H1 (cell line): Measurements from ENCODE around the gene RETREG1. TPM values are rescaled to one million over a fixed set of nuclear protein-coding genes. Genes with fewer than 3 reads are reported as not detected.

Experiments
- CTCF ChIA-PET: fragments of 300-600 bp; sonication (Branson Sonifier 250); formaldehyde crosslinking; loops from one replicate; lab custom pipeline; 2021; ENCODE audit not compliant: partially characterized antibody; lab: Charles Lee
- POLR2A ChIA-PET: fragments of 300-600 bp; sonication (Branson Sonifier 250); formaldehyde crosslinking; loops from one replicate; lab custom pipeline; 2021; ENCODE audit warnings: inconsistent platforms; ENCODE audit not compliant: partially characterized antibody; lab: Charles Lee
- DNase-seq, 2 experiments: peaks; one replicate each; pipeline versions ENCODE4 v3.0.0 to v3.0.0-alpha.2; 2010 to 2022; ENCODE audit warnings: low spot score in 2 of 2, low read depth in 1 of 2, mixed read lengths in 1 of 2
- FAIRE-seq: peaks from 2 replicates; lab custom pipeline; 2011; peaks lifted over from hg19 to GRCh38; lab: Jason Lieb, UNC
- H2AFZ ChIP-seq: 2 replicates; pipeline ENCODE4 v1.8.1; 2012; ENCODE audit warnings: low read length, inconsistent platforms
- H2AK5ac ChIP-seq: 2 replicates; pipeline ENCODE4 v1.6.1; 2013; ENCODE audit warnings: low read depth, low read length
- H2BK120ac ChIP-seq: replicated peaks from 2 replicates; pipeline ENCODE3; 2013; ENCODE audit warnings: low read depth, low read length, inconsistent platforms
- H2BK12ac ChIP-seq: 2 replicates; pipeline ENCODE4 v1.6.1; 2013; ENCODE audit warnings: low read depth, low read length
- H2BK15ac ChIP-seq: 2 replicates; pipeline ENCODE4 v1.6.1; 2013; ENCODE audit warnings: low read length
- H2BK20ac ChIP-seq: 2 replicates; pipeline ENCODE4 v1.6.1; 2013; ENCODE audit warnings: low read length
- H2BK5ac ChIP-seq: 2 replicates; pipeline ENCODE4 v1.6.1; 2013; ENCODE audit warnings: low read depth, low read length
- H3K14ac ChIP-seq: 2 replicates; pipeline ENCODE4 v1.6.1; 2013; ENCODE audit warnings: inconsistent platforms; ENCODE audit not compliant: insufficient read length
- H3K18ac ChIP-seq: 2 replicates; pipeline ENCODE4 v1.6.1; 2013; ENCODE audit warnings: low read length; ENCODE audit errors: extremely low read depth
- H3K23ac ChIP-seq: 2 replicates; pipeline ENCODE4 v1.6.1; 2013; ENCODE audit warnings: inconsistent platforms; ENCODE audit not compliant: insufficient read length
- H3K23me2 ChIP-seq: 2 replicates; pipeline ENCODE4 v1.6.1; 2013; ENCODE audit warnings: low read depth, low read length
- H3K27ac ChIP-seq: 2 replicates; pipeline ENCODE4 v1.6.1; 2011; ENCODE audit warnings: low read depth, low read length, inconsistent platforms
- H3K27me3 ChIP-seq, 4 experiments: replicated peaks in 1 of 4; 1 replicate in 1 of 4; 2 replicates in 3 of 4; pipeline versions ENCODE4 v1.6.1 to v1.8.1; 2011 to 2013; ENCODE audit warnings: low read length in 3 of 4, mild to moderate bottlenecking in 3 of 4, inconsistent platforms in 2 of 4, mixed read lengths in 2 of 4, moderate library complexity in 1 of 4; ENCODE audit not compliant: control insufficient read depth in 3 of 4, insufficient read depth in 3 of 4; ENCODE audit errors: extremely low read depth in 1 of 4
- H3K36me3 ChIP-seq, 4 experiments: 2 replicates each; pipeline versions ENCODE4 v1.6.1 to v1.8.1; 2011 to 2013; ENCODE audit warnings: mild to moderate bottlenecking in 4 of 4, low read length in 3 of 4, moderate library complexity in 2 of 4, control low read depth in 1 of 4, inconsistent platforms in 1 of 4; ENCODE audit not compliant: insufficient read depth in 4 of 4, control insufficient read depth in 2 of 4
- H3K4ac ChIP-seq: replicated peaks from 2 replicates; pipeline ENCODE3; 2013; ENCODE audit warnings: low read length, low read depth, mixed read lengths, inconsistent platforms; ENCODE audit not compliant: insufficient read length
- H3K4me1 ChIP-seq, 4 experiments: replicated peaks in 1 of 4; 1 replicate in 1 of 4; 2 replicates in 3 of 4; pipeline versions ENCODE4 v1.6.1 to v1.8.1; 2011 to 2013; ENCODE audit warnings: low read length in 3 of 4, inconsistent platforms in 2 of 4, mixed read lengths in 1 of 4; ENCODE audit not compliant: insufficient read depth in 4 of 4, control insufficient read depth in 3 of 4
- H3K4me2 ChIP-seq, 2 experiments: 2 replicates each; pipeline versions ENCODE4 v1.6.1 to v1.8.1; 2011 to 2013; ENCODE audit warnings: low read depth in 2 of 2, low read length in 2 of 2, control low read depth in 1 of 2, inconsistent platforms in 1 of 2, mild to moderate bottlenecking in 1 of 2; ENCODE audit not compliant: insufficient read depth in 1 of 2
- H3K4me3 ChIP-seq, 4 experiments: fragments of 200-600, 300-600 bp in 1 of 4; sonication (generic), shearing (Covaris generic), sonication (Bioruptor Twin) in 1 of 4; 2 replicates each; pipeline versions ENCODE4 v1.5.1 to v1.8.1; 2011 to 2016; ENCODE audit warnings: low read length in 4 of 4, low read depth in 3 of 4, control low read depth in 2 of 4, inconsistent platforms in 2 of 4, mild to moderate bottlenecking in 2 of 4, mixed read lengths in 1 of 4, moderate library complexity in 1 of 4; ENCODE audit not compliant: insufficient read depth in 2 of 4; ENCODE audit errors: extremely low read depth in 1 of 4
- H3K56ac ChIP-seq: replicated peaks from 2 replicates; pipeline ENCODE3; 2013; ENCODE audit warnings: low read depth, mild to moderate bottlenecking, mixed read lengths, low read length, inconsistent platforms; ENCODE audit not compliant: insufficient read length
- H3K79me1 ChIP-seq: 2 replicates; pipeline ENCODE4 v1.6.1; 2013; ENCODE audit warnings: low read depth, low read length, control low read depth
- H3K79me2 ChIP-seq, 2 experiments: 2 replicates each; pipeline versions ENCODE4 v1.6.1 to v1.8.1; 2012 to 2013; ENCODE audit warnings: low read length in 2 of 2, mild to moderate bottlenecking in 2 of 2, inconsistent platforms in 1 of 2; ENCODE audit not compliant: insufficient read depth in 2 of 2, control insufficient read depth in 1 of 2
- H3K9ac ChIP-seq, 4 experiments: replicated peaks in 1 of 4; 1 replicate in 1 of 4; 2 replicates in 3 of 4; pipeline versions ENCODE4 v1.6.1 to v1.8.1; 2011 to 2013; ENCODE audit warnings: low read depth in 3 of 4, low read length in 3 of 4, control low read depth in 2 of 4, mild to moderate bottlenecking in 2 of 4, moderate library complexity in 2 of 4, inconsistent platforms in 1 of 4; ENCODE audit errors: extremely low read depth in 1 of 4
- H3K9me3 ChIP-seq, 2 experiments: 2 replicates each; pipeline versions ENCODE4 v1.6.1 to v1.8.1; 2012 to 2013; ENCODE audit warnings: mild to moderate bottlenecking in 2 of 2, moderate library complexity in 2 of 2, control low read depth in 1 of 2, inconsistent platforms in 1 of 2, low read depth in 1 of 2, low read length in 1 of 2, mixed read lengths in 1 of 2; ENCODE audit not compliant: insufficient read depth in 2 of 2
- H4K20me1 ChIP-seq, 2 experiments: replicated peaks in 1 of 2; 2 replicates each; pipeline versions ENCODE3 to v1.8.1; 2011 to 2013; ENCODE audit warnings: inconsistent platforms in 2 of 2, low read length in 2 of 2, mild to moderate bottlenecking in 1 of 2; ENCODE audit not compliant: insufficient read depth in 2 of 2, control insufficient read depth in 1 of 2
- H4K5ac ChIP-seq: 2 replicates; pipeline ENCODE4 v1.6.1; 2013; ENCODE audit warnings: low read length, low read depth, mixed read lengths, inconsistent platforms; ENCODE audit not compliant: insufficient read length
- H4K8ac ChIP-seq: 2 replicates; pipeline ENCODE4 v1.8.0; 2013; ENCODE audit warnings: mild to moderate bottlenecking, moderate library complexity, low read length, inconsistent platforms; ENCODE audit not compliant: insufficient read depth; ENCODE audit errors: extremely low read depth
- H4K91ac ChIP-seq: replicated peaks from 2 replicates; pipeline ENCODE3; 2013; ENCODE audit warnings: low read length, mixed read lengths, inconsistent platforms; ENCODE audit not compliant: insufficient read length
- ATF3 ChIP-seq: IDR thresholded peaks from 2 replicates; pipeline ENCODE4 v1.6.1; 2011; ENCODE audit warnings: low read depth, mild to moderate bottlenecking, low read length; ENCODE audit not compliant: insufficient read depth
- KDM4A ChIP-seq: IDR thresholded peaks from one replicate; pipeline ENCODE4 v1.7.1; 2012; ENCODE audit warnings: low read depth, mild to moderate bottlenecking, moderate library complexity, low read length, inconsistent platforms; ENCODE audit not compliant: severe bottlenecking
- POU5F1 ChIP-seq: IDR thresholded peaks from 2 replicates; pipeline ENCODE4 v1.6.1; 2011; ENCODE audit warnings: low read depth, mild to moderate bottlenecking, low read length, moderate library complexity
- RXRA ChIP-seq: IDR thresholded peaks from 2 replicates; pipeline ENCODE4 v1.6.1; 2011; ENCODE audit warnings: low read depth, mild to moderate bottlenecking, low read length, moderate library complexity; ENCODE audit not compliant: insufficient read depth
- SIN3A ChIP-seq, 2 experiments: IDR thresholded peaks in 1 of 2; conservative IDR thresholded peaks in 1 of 2; 2 replicates each; pipeline ENCODE4 v1.6.1; 2011 to 2012; ENCODE audit warnings: low read length in 2 of 2, improper control_type of control experiment in 1 of 2, low read depth in 1 of 2, mild to moderate bottlenecking in 1 of 2
- SP1 ChIP-seq: IDR thresholded peaks from 2 replicates; pipeline ENCODE4 v1.6.1; 2011; ENCODE audit warnings: low read depth, low read length
- SRF ChIP-seq: IDR thresholded peaks from 2 replicates; pipeline ENCODE4 v1.6.1; 2011; ENCODE audit warnings: mild to moderate bottlenecking, low read depth, low read length, moderate library complexity
- WGBS, 2 experiments: shearing (Covaris generic) in 1 of 2; methylation state at CpG; one replicate each; pipeline versions ENCODE4 v1.1.6 to v1.1.7; 2013 to 2015; ENCODE audit warnings: low lambda C conversion rate in 2 of 2, mixed read lengths in 2 of 2, inconsistent platforms in 1 of 2, low coverage in 1 of 2, missing lambda C conversion rate in 1 of 2; ENCODE audit not compliant: insufficient replicate concordance in 2 of 2, insufficient coverage in 1 of 2, insufficient read length in 1 of 2; ENCODE audit errors: extremely low coverage in 1 of 2, missing lambda C conversion rate in 1 of 2; 5-methylcytosine and 5-hydroxymethylcytosine counted together
- polyA plus RNA-seq, 7 experiments: library from polyadenylated mRNA; depleted of rRNA in 3 of 7; stranded (reverse) in 5 of 7; unstranded in 2 of 7; fragments of >200 nt in 5 of 7; fragments of 200-250 nt in 2 of 7; gene quantifications; 1 replicate in 5 of 7; 2 replicates in 1 of 7; 4 replicates in 1 of 7; pipeline versions ENCODE4 v1.2.1 to v1.2.3, GENCODE V29; 2011 to 2013; ENCODE audit warnings: missing spikeins in 2 of 7, mixed read lengths in 2 of 7
- total RNA-seq: library from RNA; stranded (reverse); fragmentation: NEBNext Ultra II Directional; extraction: Animal tissue kit (Norgen Biotek cat#: 25700); gene quantifications from 2 replicates; pipeline ENCODE4 v1.2.1, GENCODE V29; 2021

Gene RETREG1
- total and polyA plus RNA-seq, 2 of the 8 experiments (the other 6 are each of a cell fraction or from before 2014, with no cell fraction given) = 0.62 to 1.9 TPM

- 79 to 100% methylated on average over 1 of the region's 1 CpG for WGBS, 2 experiments
- TF ChIP-seq POU5F1 (no peak), RXRA (no peak), SRF (no peak), ATF3 (no peak), SP1 (no peak), KDM4A (no peak), SIN3A (conservative IDR thresholded peaks at IDR 0.05 in 1 of 2, IDR thresholded peaks at IDR 0.05 in 1 of 2; ENCODE audit: low read depth in 1 of 2, low read length in 2 of 2) (no peak)
These were observed 158.9 kb downstream of the RETREG1 start for GRCh38 chr5:16457853-16458252.

More at GRCh38 chr5:16457853-16458252, 158.9 kb downstream of the RETREG1 start:
- H3K79me1 ChIP-seq = peaks cover 2% of the 10 kb centered on the region; the same call in 1 of the 2 replicates
- H3K4me2 ChIP-seq = no peak overlapping the region
- H4K8ac ChIP-seq = no peak overlapping the region
- no peak overlapping the region for H3K9ac ChIP-seq
- FAIRE-seq (no peak), DNase-seq (no peak)
- no peak overlapping the region for H2AFZ ChIP-seq
- no peak overlapping the region for H4K91ac ChIP-seq
- H4K20me1 ChIP-seq = peaks cover 2% of the 10 kb centered on the region in 2 experiments
- no peak overlapping the region for H3K18ac ChIP-seq
- no peak overlapping the region for H3K27ac ChIP-seq
- H3K23me2 ChIP-seq = no peaks in the 10 kb centered on the region
- H3K4me3 ChIP-seq = no peak overlapping the region
- peaks cover 9 to 45% (median 27%) of the 10 kb centered on the region in 4 experiments for H3K36me3 ChIP-seq
- H2AK5ac ChIP-seq = no peak overlapping the region
- no peak overlapping the region for H2BK5ac ChIP-seq
- H3K14ac ChIP-seq = no peak overlapping the region
- H2BK20ac ChIP-seq = no peak overlapping the region
- no peak overlapping the region for H3K4ac ChIP-seq
- no peak overlapping the region for H2BK120ac ChIP-seq
- POLR2A ChIA-PET = no interaction called here
- peaks cover 0 to 17% of the 10 kb centered on the region in 2 experiments; a peak in 2 of 4 replicates for H3K79me2 ChIP-seq
- H3K27me3 ChIP-seq = no peaks in the 10 kb centered on the region
- H2BK12ac ChIP-seq = no peak overlapping the region
- no peak overlapping the region for H4K5ac ChIP-seq
- peaks cover 0 to 3% (median 0%) of the 10 kb centered on the region in 4 experiments; a peak in 1 of 7 replicates for H3K4me1 ChIP-seq
- H3K56ac ChIP-seq = no peak overlapping the region
- H3K9me3 ChIP-seq = no peaks in the 10 kb centered on the region
- H2BK15ac ChIP-seq = no peak overlapping the region
- CTCF ChIA-PET = interaction anchor here (0.7 to 11.0 kb wide), 10 partner anchors 11 to 779 kb away, joined by 3 to 125 read pairs (median 5); partner anchors contain the start of gene MARCHF11
- H3K23ac ChIP-seq = no peak overlapping the region
